ENCODE results near the gene GH1.

GRCh38 chr17:63941162-63941561, 22.5 kb upstream of the GH1 start:
- TF ChIP-seq CTCF (IDR thresholded peaks at IDR 0.05), result no peak
- no peak for TF ChIP-seq POLR2AphosphoS5 (IDR thresholded peaks at IDR 0.05; ENCODE audit: low read depth, low read length)
- no peak for TF ChIP-seq SIN3A (IDR thresholded peaks at IDR 0.05; ENCODE audit: borderline replicate concordance, insufficient read depth, low read depth, low read length)
- no peak for TF ChIP-seq TCF7L2 (IDR thresholded peaks at IDR 0.05; ENCODE audit: low read depth, low read length)
- no peak for TF ChIP-seq REST (IDR thresholded peaks at IDR 0.05; ENCODE audit: insufficient read depth in 1 of 2, low read depth in 2 of 2, low read length in 1 of 2)

All from Panc1 (cell line).